Mammary epithelial cell (primary cell): Measurements from ENCODE around the gene DNM2.

Source experiments
- CTCF ChIP-seq, 2 donors: IDR thresholded peaks in 1 of 2; conservative IDR thresholded peaks in 1 of 2; 2 replicates each; pipeline ENCODE4 v1.5.1; 2011 to 2012; ENCODE audit warnings: inconsistent platforms in 2 of 2, low read length in 2 of 2, mild to moderate bottlenecking in 2 of 2, control low read depth in 1 of 2, low read depth in 1 of 2; ENCODE audit not compliant: insufficient read depth in 1 of 2; ENCODE audit errors: extremely low read depth in 1 of 2
- EZH2 ChIP-seq: IDR thresholded peaks from 2 replicates; pipeline ENCODE4 v1.6.1; 2012; ENCODE audit warnings: low read length, inconsistent platforms, borderline replicate concordance

DNA sequence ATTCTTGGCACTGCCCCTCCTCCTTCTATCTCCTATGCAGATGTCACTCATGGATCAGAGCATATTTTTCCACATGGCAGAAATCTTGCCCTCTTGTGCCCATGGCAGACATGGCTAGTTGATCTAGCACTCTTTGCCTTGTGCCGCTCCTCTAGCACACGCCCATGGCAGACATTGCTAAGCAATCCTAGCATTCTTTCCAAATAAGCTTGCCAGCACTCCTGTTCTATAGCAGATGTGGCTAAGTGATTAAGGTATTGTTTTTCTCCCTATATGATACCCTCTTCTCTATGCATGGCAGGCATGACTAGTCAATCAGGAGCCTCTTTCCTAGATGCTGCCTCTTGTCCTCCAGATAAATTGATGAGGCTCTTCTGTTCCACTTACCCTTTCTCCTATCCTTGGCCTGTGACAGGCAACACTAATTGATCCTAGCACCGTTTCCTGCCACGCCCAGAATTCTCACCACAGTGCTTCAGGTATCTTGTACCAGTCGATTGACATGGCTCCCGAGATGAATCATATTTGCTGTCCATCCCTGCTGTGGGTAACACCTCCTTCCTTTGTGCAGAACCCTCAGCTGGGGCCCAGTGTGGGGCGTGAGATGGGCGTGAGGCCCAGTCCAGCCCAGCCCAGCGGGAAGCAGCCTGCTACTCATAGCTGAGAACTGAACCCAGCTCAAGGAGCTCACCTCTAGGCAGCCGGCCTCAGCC lies 91.2 kb downstream of the DNM2 start:
- TF ChIP-seq CTCF (conservative IDR thresholded peaks at IDR 0.05 in 1 of 2, IDR thresholded peaks at IDR 0.05 in 1 of 2; ENCODE audit: extremely low read depth in 1 of 2, insufficient read depth in 1 of 2, low read depth in 1 of 2, low read length in 2 of 2) (no peak), EZH2 (no peak)
